ENCODE data around the gene ALDH3A1.

GRCh38 chr17:19703106-19703827, 44.8 kb downstream of the ALDH3A1 start:
- TF ChIP-seq EZH2 (IDR thresholded peaks at IDR 0.05; ENCODE audit: borderline replicate concordance, low read depth, low read length, severe bottlenecking) = no peak
- TF ChIP-seq CTCF (IDR thresholded peaks at IDR 0.05; ENCODE audit: extremely low read depth in 1 of 2, insufficient read depth in 1 of 2, low read depth in 1 of 2, low read length in 2 of 2) = no peak
- no peak for TF ChIP-seq POLR2AphosphoS5 (IDR thresholded peaks at IDR 0.05; ENCODE audit: insufficient read depth, low read depth, low read length)
- TF ChIP-seq POLR2A (IDR thresholded peaks at IDR 0.05; ENCODE audit: low read depth, low read length) = no peak
- TF ChIP-seq FOS (IDR thresholded peaks at IDR 0.05; ENCODE audit: borderline replicate concordance, insufficient read depth, low read length) = no peak

All from endothelial cell of umbilical vein (primary cell).